ENCODE measurements around the gene TLL1. TPM values are rescaled to one million over a fixed set of nuclear protein-coding genes. Genes with fewer than 3 reads are reported as not detected.

The TLL1 gene
- total RNA-seq, 1 experiment from 2014 or later = 0.46 TPM

DNA sequence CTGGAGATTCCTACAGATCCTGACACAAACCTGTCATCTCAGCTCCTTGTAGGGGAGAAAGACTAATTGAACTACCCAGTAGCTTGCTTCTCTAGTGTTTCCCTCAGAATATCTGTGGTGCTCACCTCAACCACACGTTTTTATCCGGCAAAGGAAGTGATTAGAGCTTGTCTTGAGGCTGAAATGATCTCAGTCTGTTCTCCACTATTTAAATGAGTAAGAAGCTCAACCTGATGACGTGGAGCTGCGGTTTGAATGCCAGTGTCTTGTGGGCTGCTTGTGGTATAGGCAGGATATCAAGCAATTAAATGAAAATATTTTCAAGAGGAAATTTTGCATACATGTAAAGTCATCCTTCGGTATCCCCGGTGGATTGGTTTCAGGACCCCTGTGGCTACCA lies 270.2 kb downstream of the TLL1 start:
- DNase-seq = no peak
- Histone ChIP-seq H4K20me1 (ENCODE audit: insufficient read depth) (no peaks in the 10 kb centered on the region), H3K4me2 (no peak overlapping the region), H3K9me2 (ENCODE audit: insufficient read depth) (no peaks in the 10 kb centered on the region), H3F3A (ENCODE audit: insufficient read depth, low read depth) (no peaks in the 10 kb centered on the region), H3K79me2 (ENCODE audit: low read depth) (no peaks in the 10 kb centered on the region), H3K27ac (no peak overlapping the region), H3K4me1 (replicated peaks; ENCODE audit: insufficient read depth) (no peaks in the 10 kb centered on the region), H3K36me3 (ENCODE audit: low read depth) (no peaks in the 10 kb centered on the region), H3K27me3 (ENCODE audit: insufficient read depth, low read depth) (no peaks in the 10 kb centered on the region), H3K9me3 (ENCODE audit: insufficient read depth, low read depth) (no peaks in the 10 kb centered on the region), H2AFZ (no peak overlapping the region), H3K4me3 (no peak overlapping the region)
- ChIA-PET POLR2A (ENCODE audit: unreplicated experiment) (interaction anchor here (0.5 kb wide), 1 partner anchor 1012 kb away, joined by 3 read pairs; no protein-coding TSS in a partner anchor), CTCF (no interaction called here)
- intact Hi-C loops (cut with micrococcal nuclease; ENCODE audit: unreplicated experiment) = no loop called here
- TF ChIP-seq EZH2 (IDR thresholded peaks at IDR 0.05; ENCODE audit: low read depth) = no peak
- TF ChIP-seq, protein P1, sequence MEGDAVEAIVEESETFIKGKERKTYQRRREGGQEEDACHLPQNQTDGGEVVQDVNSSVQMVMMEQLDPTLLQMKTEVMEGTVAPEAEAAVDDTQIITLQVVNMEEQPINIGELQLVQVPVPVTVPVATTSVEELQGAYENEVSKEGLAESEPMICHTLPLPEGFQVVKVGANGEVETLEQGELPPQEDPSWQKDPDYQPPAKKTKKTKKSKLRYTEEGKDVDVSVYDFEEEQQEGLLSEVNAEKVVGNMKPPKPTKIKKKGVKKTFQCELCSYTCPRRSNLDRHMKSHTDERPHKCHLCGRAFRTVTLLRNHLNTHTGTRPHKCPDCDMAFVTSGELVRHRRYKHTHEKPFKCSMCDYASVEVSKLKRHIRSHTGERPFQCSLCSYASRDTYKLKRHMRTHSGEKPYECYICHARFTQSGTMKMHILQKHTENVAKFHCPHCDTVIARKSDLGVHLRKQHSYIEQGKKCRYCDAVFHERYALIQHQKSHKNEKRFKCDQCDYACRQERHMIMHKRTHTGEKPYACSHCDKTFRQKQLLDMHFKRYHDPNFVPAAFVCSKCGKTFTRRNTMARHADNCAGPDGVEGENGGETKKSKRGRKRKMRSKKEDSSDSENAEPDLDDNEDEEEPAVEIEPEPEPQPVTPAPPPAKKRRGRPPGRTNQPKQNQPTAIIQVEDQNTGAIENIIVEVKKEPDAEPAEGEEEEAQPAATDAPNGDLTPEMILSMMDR (conservative IDR thresholded peaks at IDR 0.05) = no peak
- BruUV-seq (replicated peaks) = no TSS peak

DNA sequence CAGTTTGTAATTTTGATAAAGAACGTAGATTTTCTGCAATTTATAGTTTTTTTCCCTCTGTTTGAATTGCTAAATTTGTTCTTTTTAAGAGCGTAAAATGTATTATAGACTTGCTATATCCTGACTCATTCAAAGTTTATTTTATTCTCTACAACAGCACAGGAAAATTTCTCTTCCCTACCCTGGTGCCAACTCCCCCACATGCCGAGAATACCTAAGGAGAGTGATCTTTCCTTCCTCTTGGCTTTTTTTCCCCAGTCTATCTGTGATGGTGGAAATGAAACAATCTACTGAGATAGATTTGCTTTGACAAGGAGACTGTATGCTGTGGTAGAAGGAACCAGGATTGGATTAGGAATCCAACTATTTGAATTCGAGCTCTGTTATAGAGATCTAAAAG lies 271.6 kb downstream of the TLL1 start:
- no peak overlapping the region for H2AFZ ChIP-seq

DNA sequence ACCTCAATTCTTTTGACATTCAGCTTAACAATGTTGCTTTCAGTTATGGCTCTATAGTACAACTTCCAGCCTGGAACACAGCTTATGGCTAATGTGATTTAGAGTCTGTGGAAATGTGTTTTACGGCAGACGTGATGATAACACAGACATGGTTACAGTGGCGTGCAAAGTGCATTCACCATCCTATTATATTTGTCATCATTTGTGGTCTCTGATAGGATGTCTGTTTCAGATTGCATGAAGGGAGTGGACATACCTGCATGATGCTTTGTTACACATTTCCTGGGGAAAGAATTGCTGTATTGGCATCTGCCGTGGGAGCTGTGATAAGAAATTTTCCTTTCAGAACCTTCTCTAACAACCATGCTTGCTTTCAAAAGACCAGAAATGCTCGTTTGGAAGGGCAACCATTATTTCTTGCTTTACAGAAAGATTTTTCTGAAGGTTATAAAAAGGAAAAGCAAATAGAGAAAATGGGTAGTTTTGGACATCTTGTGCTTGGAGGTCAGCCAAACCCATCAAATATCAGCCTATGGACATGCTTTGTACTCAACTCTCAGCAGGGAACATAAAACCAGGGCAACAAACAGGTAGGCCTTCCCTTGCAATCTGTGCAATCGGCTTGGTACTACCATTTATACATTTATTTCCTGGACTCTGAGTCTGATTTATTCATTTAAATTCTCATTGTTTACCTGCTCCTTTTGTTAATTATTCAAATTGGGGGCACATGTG lies 273.9 kb downstream of the TLL1 start:
- DNase-seq = no peak
- H3F3A ChIP-seq (ENCODE audit: insufficient read depth, low read depth) = no peaks in the 10 kb centered on the region
- ChIA-PET CTCF (no interaction called here), POLR2A (ENCODE audit: unreplicated experiment) (interaction anchor here (0.5 kb wide), 1 partner anchor 474 kb away, joined by 3 read pairs; no protein-coding TSS in a partner anchor)
- no TSS peak for BruUV-seq (replicated peaks)
- no peaks in the 10 kb centered on the region for H3K9me3 ChIP-seq (ENCODE audit: insufficient read depth, low read depth)
- H3K4me3 ChIP-seq = no peak overlapping the region
- H3K27ac ChIP-seq = no peak overlapping the region
- intact Hi-C loops (cut with micrococcal nuclease; ENCODE audit: unreplicated experiment) = no loop called here
- H3K4me2 ChIP-seq = no peak overlapping the region
- H3K27me3 ChIP-seq (ENCODE audit: insufficient read depth, low read depth) = no peaks in the 10 kb centered on the region
- TF ChIP-seq EZH2 (IDR thresholded peaks at IDR 0.05; ENCODE audit: low read depth) = no peak
- TF ChIP-seq, protein P1 (conservative IDR thresholded peaks at IDR 0.05) = no peak
- no peaks in the 10 kb centered on the region for H3K4me1 ChIP-seq (replicated peaks; ENCODE audit: insufficient read depth)
- H3K36me3 ChIP-seq (ENCODE audit: low read depth) = no peaks in the 10 kb centered on the region
- H3K79me2 ChIP-seq (ENCODE audit: low read depth) = no peaks in the 10 kb centered on the region
- no peak overlapping the region for H2AFZ ChIP-seq
- no peaks in the 10 kb centered on the region for H4K20me1 ChIP-seq (ENCODE audit: insufficient read depth)
- H3K9me2 ChIP-seq (ENCODE audit: insufficient read depth) = no peaks in the 10 kb centered on the region

More for the DNA sequence above, 271.6 kb downstream of the TLL1 start:
- BruUV-seq (replicated peaks) = no TSS peak
- H3F3A ChIP-seq (ENCODE audit: insufficient read depth, low read depth) = no peaks in the 10 kb centered on the region
- H3K4me2 ChIP-seq = no peak overlapping the region
- no peaks in the 10 kb centered on the region for H3K79me2 ChIP-seq (ENCODE audit: low read depth)
- H3K27me3 ChIP-seq (ENCODE audit: insufficient read depth, low read depth) = no peaks in the 10 kb centered on the region
- H3K9me3 ChIP-seq (ENCODE audit: insufficient read depth, low read depth) = no peaks in the 10 kb centered on the region
- no peaks in the 10 kb centered on the region for H3K36me3 ChIP-seq (ENCODE audit: low read depth)
- no peak for TF ChIP-seq EZH2 (IDR thresholded peaks at IDR 0.05; ENCODE audit: low read depth)
- TF ChIP-seq, protein P1 (conservative IDR thresholded peaks at IDR 0.05) = no peak
- H3K4me1 ChIP-seq (replicated peaks; ENCODE audit: insufficient read depth) = no peaks in the 10 kb centered on the region
- H3K9me2 ChIP-seq (ENCODE audit: insufficient read depth) = no peaks in the 10 kb centered on the region
- CTCF ChIA-PET = interaction anchor here (0.6 kb wide), 1 partner anchor 1188 kb away, joined by 5 read pairs; no protein-coding TSS in a partner anchor
- no peak for DNase-seq
- no peak overlapping the region for H3K27ac ChIP-seq
- H3K4me3 ChIP-seq = no peak overlapping the region
- intact Hi-C loops (cut with micrococcal nuclease; ENCODE audit: unreplicated experiment) = no loop called here
- no peaks in the 10 kb centered on the region for H4K20me1 ChIP-seq (ENCODE audit: insufficient read depth)
- POLR2A ChIA-PET (ENCODE audit: unreplicated experiment) = no interaction called here

All from PC-9 (cell line).